Thymus (tissue), 11 donors: ENCODE measurements around the gene CACNA2D3. TPM values are rescaled to one million over a fixed set of nuclear protein-coding genes. Genes with fewer than 3 reads are reported as not detected.

Experiments used
- DNase-seq, 9 donors: peaks; one replicate each; pipeline ENCODE4 v3.0.0-alpha.2; 2013; ENCODE audit warnings: low spot score in 9 of 9, low read depth in 6 of 9, missing footprints in 1 of 9
- H3K27ac ChIP-seq, 2 donors: one replicate each; pipeline ENCODE4 v1.5.1; 2013; ENCODE audit warnings: control low read depth in 1 of 2, low read depth in 1 of 2, low read length in 1 of 2, mild to moderate bottlenecking in 1 of 2, moderate library complexity in 1 of 2
- H3K27me3 ChIP-seq, 2 donors: one replicate each; pipeline ENCODE4 v1.5.1; 2013; ENCODE audit warnings: low read length in 1 of 2; ENCODE audit not compliant: control insufficient read depth in 2 of 2, insufficient read depth in 1 of 2
- H3K36me3 ChIP-seq, 2 donors: one replicate each; pipeline ENCODE4 v1.5.1; 2013; ENCODE audit warnings: low read length in 1 of 2, mild to moderate bottlenecking in 1 of 2, moderate library complexity in 1 of 2; ENCODE audit not compliant: control insufficient read depth in 2 of 2, insufficient read depth in 2 of 2
- H3K4me1 ChIP-seq, 2 donors: one replicate each; pipeline ENCODE4 v1.5.1; 2013; ENCODE audit warnings: low read length in 2 of 2; ENCODE audit not compliant: control insufficient read depth in 2 of 2, insufficient read depth in 2 of 2
- H3K4me3 ChIP-seq, 2 donors: one replicate each; pipeline ENCODE4 v1.5.1; 2013; ENCODE audit warnings: low read length in 2 of 2, control low read depth in 1 of 2, mild to moderate bottlenecking in 1 of 2
- H3K9me3 ChIP-seq, 2 donors: one replicate each; pipeline ENCODE4 v1.5.1; 2013; ENCODE audit warnings: low read length in 1 of 2, mild to moderate bottlenecking in 1 of 2; ENCODE audit not compliant: control insufficient read depth in 2 of 2, insufficient read depth in 1 of 2
- WGBS: extraction: QIAGEN DNeasy Blood & Tissue Kit; methylation state at CpG from one replicate; pipeline ENCODE4 v1.1.7; 2013; 5-methylcytosine and 5-hydroxymethylcytosine counted together
- polyA plus RNA-seq: library from polyadenylated mRNA; stranded (reverse); fragments of 200-250 nt; gene quantifications from one replicate; pipeline ENCODE4 v1.2.3, GENCODE V29; 2013
- total RNA-seq: library from RNA; stranded (reverse); fragments of 120-200 nt; gene quantifications from one replicate; pipeline ENCODE4 v1.2.4, GENCODE V29; 2013
- donor health status: healthy.

CACNA2D3 gene
- total and polyA plus RNA-seq, 2 donors: 1.8 to 2.1 TPM

DNA sequence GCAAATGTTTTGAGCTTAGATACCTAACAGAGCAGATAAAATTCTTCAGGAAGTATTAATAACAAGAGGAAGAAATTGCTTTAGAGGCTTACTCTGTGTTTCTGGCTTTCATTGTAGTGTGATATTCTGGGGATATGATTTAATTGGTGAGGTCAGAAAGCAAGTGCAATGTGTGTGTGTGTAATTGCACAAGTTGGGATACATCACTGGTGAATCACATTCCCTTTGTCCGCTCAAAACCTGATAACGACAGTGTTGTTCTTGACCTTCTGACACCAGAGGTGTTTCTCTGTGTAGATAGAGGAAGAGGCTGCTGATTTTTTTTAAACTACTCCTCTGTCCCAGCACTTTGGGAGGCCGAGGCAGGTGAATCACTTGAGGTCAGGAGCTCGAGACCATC lies 161.1 kb downstream of the CACNA2D3 start:
- no peak overlapping the region for H3K4me3 ChIP-seq
- WGBS: 95% methylated on average over 4 of the region's 4 CpGs
- no peaks in the 10 kb centered on the region for H3K9me3 ChIP-seq
- H3K4me1 ChIP-seq: no peaks in the 10 kb centered on the region
- no peaks in the 10 kb centered on the region for H3K36me3 ChIP-seq
- H3K27me3 ChIP-seq: no peaks in the 10 kb centered on the region
- no peak overlapping the region for H3K27ac ChIP-seq
- no peak for DNase-seq

DNA sequence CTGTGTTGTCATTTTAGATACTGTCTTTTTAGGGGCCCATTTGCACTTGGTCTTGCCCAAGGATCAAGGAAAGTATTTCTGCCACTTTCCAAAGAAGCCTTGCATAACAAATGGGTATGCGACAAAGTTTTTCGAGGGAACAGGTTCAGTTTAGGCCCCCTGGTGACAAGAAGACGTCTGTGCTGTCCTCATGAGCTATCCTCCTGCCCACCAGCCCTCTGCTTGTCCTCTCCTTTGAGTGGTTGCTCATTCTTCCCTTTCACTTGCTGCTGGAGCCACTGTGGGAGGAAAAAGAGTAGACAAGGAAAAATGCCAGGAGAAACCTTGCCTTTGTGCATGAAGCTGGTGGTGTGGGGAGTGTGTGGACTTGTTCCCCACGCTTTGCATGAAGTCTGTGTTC lies 171.9 kb downstream of the CACNA2D3 start:
- Histone ChIP-seq H3K27ac (no peak overlapping the region), H3K9me3 (no peaks in the 10 kb centered on the region), H3K36me3 (no peaks in the 10 kb centered on the region), H3K27me3 (no peaks in the 10 kb centered on the region), H3K4me3 (no peak overlapping the region), H3K4me1 (no peaks in the 10 kb centered on the region)
- no peak for DNase-seq
- WGBS: 52% methylated on average over 4 of the region's 4 CpGs

DNA sequence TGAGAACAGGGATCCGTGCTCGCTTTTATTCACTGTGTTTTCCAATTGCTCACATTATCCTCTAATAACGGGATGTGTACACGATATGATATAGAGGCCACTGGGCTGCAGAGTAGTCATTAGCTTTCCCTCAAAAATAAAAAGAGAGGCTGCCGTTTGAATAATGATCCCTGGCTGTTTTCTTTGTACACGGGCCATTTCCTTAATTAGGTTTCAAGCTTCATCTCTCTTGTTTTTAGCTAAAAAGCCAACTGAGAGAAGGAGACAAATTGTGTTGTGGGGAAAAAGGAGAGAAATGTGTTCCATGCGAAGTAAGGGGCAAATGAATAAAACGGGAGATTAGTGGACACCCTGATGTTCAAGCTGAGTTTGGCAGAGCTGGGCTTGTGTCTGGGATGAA lies 174.2 kb downstream of the CACNA2D3 start:
- H3K27ac ChIP-seq: no peak overlapping the region
- H3K4me1 ChIP-seq: no peaks in the 10 kb centered on the region
- DNase-seq: no peak
- no peaks in the 10 kb centered on the region for H3K27me3 ChIP-seq
- no peaks in the 10 kb centered on the region for H3K36me3 ChIP-seq
- H3K4me3 ChIP-seq: no peak overlapping the region
- H3K9me3 ChIP-seq: no peaks in the 10 kb centered on the region
- 86% methylated on average over 8 of the region's 8 CpGs for WGBS

DNA sequence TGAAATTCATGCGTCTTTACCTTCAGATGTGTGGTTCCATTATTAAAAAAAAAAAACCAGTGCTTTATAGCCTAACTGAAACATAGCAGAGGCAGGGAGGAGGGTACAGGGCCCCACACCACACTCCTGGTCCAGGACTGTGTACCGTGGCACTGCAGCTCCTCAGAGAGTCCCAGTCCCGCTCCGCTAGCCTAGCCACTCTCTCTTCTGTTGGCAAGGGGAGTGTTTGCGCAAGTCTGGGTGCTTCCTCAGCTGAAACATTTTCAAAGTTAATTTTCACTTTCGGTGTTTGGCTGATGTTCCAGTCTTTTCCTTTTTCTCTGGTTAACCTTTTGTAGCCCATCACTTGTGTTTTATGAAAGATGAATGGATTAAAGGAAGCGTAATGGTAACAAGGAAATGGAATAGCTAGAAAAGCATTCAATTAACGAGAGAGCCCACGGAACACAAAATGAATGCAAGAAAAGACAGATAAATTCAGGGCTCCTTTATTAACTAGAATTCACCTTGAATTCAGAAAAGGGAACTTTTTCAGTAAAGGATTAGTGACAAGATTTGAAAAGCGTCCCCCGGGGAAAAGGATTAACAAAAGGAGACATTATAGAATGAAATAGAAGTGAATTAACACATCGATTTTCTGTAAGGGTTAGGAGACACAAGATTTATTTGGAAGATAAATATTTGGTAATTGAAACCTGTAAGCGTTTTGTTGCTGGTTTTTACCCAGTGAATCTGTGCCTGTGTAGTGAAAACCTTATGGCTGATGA lies 177.0 kb downstream of the CACNA2D3 start:
- Histone ChIP-seq H3K36me3 (no peaks in the 10 kb centered on the region), H3K9me3 (no peaks in the 10 kb centered on the region), H3K27ac (no peak overlapping the region), H3K27me3 (no peaks in the 10 kb centered on the region), H3K4me1 (no peaks in the 10 kb centered on the region), H3K4me3 (no peak overlapping the region)
- no peak for DNase-seq
- WGBS: 90% methylated on average over 13 of the region's 13 CpGs

DNA sequence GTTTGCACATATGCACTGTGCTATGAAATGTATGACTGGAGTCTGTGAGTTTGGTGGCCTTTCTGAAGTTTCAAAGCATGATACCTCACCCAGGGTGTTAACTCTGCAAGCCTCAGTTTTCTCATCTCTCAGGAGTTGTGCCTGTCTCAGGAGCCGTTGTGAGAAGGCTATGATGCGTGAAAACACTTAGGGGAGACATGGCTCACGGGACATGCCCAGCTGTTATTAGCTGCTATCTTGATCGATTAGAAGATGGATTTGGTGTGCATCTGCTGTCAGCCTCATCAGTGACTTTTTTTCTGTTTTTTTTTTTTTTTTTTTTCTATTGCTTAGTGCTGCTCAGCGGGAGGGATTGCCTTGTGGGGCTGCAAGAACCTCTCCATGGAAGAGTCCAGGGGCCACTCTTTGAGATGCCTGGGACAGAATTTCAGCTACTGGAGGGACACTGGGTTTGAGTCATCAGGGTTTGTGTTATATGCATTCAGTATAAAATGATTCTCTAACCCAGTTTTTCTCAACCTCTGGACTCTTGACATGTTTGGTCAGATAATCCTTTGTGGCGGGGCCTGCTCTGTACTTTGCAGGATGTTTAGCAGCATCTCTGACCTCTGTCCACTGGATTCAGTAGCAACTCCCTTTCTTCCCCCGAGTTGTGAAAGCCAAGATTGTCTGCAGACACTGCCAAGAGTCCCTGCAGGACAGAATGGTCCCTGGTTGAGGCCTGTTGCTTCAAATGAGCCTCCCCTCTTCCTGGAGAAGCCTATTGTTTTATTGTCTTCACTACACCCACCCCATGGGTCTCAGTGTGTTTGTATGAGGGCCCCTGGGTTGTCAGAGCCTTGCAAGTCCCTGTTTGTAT lies 181.4 kb downstream of the CACNA2D3 start:
- Histone ChIP-seq H3K27me3 (no peaks in the 10 kb centered on the region), H3K4me3 (no peak overlapping the region), H3K9me3 (no peaks in the 10 kb centered on the region), H3K4me1 (no peaks in the 10 kb centered on the region), H3K36me3 (no peaks in the 10 kb centered on the region), H3K27ac (no peak overlapping the region)
- WGBS: 85% methylated on average over 7 of the region's 7 CpGs
- DNase-seq: no peak

DNA sequence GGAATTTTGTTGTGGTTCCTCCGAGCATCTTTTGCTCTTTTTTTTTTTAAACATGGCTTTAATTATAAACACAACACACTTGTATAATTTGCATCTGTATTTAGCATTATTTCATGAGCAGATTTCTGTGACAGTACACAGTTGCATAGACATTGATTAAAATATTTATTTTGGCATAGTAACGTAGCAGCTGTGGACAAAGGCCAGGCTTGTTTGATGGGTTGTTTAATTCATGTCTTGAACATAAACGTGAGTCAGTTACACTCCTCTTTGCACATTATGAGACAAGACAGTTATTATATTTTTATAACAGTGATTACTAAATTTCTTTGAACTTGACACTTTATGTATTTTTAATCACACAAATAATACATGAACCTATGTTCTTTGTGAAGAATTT lies 182.5 kb downstream of the CACNA2D3 start:
- no peak overlapping the region for H3K27ac ChIP-seq
- no peaks in the 10 kb centered on the region for H3K4me1 ChIP-seq
- H3K4me3 ChIP-seq: no peak overlapping the region
- H3K27me3 ChIP-seq: no peaks in the 10 kb centered on the region
- no peaks in the 10 kb centered on the region for H3K36me3 ChIP-seq
- no peaks in the 10 kb centered on the region for H3K9me3 ChIP-seq
- no peak for DNase-seq
- WGBS: 93% methylated on average over 3 of the region's 3 CpGs

DNA sequence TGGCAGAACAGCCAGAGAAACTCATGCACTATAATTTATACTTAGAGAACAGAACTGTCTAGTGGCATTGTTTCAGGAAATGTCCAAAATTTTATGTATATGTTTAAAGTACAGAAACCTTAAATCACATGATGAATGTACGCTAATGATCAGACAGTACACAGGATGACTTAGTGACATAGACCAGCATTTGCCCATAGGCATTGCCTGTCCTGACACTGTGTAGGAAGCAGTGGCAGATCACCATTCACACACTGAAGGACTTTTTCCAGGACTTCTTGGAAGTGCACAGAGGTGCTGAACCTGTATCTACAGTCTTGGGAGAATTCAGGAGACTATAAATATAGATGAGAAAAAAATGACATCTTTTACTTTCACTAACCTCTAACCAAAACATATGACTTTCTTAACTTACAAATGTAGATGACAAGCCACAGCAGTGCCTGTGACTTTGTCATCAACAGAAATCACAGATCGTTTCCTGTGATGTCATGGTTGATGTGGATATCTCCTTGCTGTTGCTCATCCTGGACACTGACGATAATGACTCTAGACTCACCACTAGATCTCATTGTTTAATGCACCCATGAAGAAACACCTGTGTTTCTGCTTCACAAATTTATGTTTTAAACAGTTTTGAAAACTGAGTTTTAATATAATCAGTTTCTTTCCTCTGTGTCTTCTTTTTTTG lies 183.2 kb downstream of the CACNA2D3 start:
- no peaks in the 10 kb centered on the region for H3K27me3 ChIP-seq
- H3K9me3 ChIP-seq: no peaks in the 10 kb centered on the region
- no peaks in the 10 kb centered on the region for H3K4me1 ChIP-seq
- WGBS: 87% methylated on average over 3 of the region's 3 CpGs
- H3K4me3 ChIP-seq: no peak overlapping the region
- no peaks in the 10 kb centered on the region for H3K36me3 ChIP-seq
- DNase-seq: no peak
- H3K27ac ChIP-seq: no peak overlapping the region

DNA sequence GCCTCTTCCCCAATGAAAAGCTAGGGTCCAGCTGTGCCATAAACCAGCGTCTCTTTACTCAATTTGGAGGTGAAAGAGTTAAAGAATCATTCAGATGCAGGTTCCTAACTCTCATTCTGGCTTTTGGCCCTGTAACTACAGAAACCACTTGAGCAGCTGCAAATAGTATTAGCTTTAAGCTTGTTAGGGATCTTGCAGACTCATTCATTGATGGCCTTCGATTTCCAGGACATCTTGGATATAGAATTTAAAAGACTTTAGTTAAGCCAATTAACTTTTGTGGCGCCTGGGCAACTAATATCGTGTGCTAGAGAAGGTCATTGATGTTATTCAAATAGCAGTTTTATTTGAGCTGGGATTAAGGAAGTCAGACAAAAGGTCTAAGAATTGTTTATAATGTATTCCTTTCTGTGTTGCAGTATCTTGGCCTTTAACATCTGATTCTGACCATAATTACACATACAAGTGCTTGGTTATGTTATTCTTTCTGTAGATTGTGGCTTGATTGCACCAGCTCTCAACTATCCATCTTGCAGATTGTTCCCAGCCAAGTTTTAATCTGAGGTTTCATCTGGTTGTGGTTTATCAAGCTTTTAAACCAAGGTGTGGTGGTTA lies 185.3 kb downstream of the CACNA2D3 start:
- H3K27ac ChIP-seq: no peak overlapping the region
- WGBS: 85% methylated on average over 4 of the region's 4 CpGs
- no peak for DNase-seq
- no peaks in the 10 kb centered on the region for H3K9me3 ChIP-seq
- no peaks in the 10 kb centered on the region for H3K4me1 ChIP-seq
- H3K4me3 ChIP-seq: no peak overlapping the region
- no peaks in the 10 kb centered on the region for H3K36me3 ChIP-seq
- no peaks in the 10 kb centered on the region for H3K27me3 ChIP-seq
